Stimulated activated CD4-positive, alpha-beta T cell treated with anti-CD3 and anti-CD28 coated beads, Interleukin-1b, Interleukin-23, amount 100 ng/mL, for 24 hours (primary cell): ENCODE results near the gene RPL18A.
"Not testable (repeated sequence)": the region's sequence is repeated elsewhere in the genome, so short reads cannot be mapped to it uniquely, and the experiment has no call there.

Experiments
- DNase-seq, 4 experiments: peaks; one replicate each; pipeline ENCODE4 v3.0.0-alpha.2; 2020; ENCODE audit warnings: low read depth in 4 of 4, low spot score in 1 of 4

The RPL18A gene

GRCh38 chr19:17866312-17866963 is 6.7 kb downstream of the RPL18A start:
- no peak for DNase-seq

DNA sequence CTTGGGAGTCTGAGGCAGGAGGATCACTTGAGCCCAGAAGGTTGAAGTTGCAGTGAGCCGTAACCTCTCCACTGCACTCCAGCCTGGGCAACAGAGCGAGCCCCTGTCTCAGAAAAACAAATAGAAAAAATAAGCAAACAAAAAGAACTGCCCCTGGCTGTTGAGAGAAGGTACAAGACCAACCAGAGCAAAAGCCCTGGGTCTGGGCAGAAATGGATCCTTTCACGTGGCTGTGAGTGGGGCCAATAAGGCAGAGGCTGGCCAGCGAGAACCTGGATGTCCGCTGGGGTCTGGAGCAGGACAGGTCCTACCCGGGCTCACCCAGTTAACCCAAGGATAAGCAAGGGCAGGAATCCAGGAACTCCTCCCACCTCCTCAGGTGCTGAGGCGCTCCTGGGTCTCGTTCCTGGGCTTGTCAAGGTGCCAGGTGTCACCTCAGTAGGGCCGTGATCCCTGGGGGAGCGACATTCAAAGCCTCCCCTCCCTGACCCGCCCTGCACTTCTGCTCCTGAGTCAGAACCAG is 7.3 kb downstream of the RPL18A start:
- DNase-seq: no peak

- DNase-seq: no peak
These were observed 9.0 kb downstream of the RPL18A start for GRCh38 chr19:17868669-17869068.

- no peak for DNase-seq
These were observed 9.5 kb downstream of the RPL18A start for GRCh38 chr19:17869114-17869608.

DNA sequence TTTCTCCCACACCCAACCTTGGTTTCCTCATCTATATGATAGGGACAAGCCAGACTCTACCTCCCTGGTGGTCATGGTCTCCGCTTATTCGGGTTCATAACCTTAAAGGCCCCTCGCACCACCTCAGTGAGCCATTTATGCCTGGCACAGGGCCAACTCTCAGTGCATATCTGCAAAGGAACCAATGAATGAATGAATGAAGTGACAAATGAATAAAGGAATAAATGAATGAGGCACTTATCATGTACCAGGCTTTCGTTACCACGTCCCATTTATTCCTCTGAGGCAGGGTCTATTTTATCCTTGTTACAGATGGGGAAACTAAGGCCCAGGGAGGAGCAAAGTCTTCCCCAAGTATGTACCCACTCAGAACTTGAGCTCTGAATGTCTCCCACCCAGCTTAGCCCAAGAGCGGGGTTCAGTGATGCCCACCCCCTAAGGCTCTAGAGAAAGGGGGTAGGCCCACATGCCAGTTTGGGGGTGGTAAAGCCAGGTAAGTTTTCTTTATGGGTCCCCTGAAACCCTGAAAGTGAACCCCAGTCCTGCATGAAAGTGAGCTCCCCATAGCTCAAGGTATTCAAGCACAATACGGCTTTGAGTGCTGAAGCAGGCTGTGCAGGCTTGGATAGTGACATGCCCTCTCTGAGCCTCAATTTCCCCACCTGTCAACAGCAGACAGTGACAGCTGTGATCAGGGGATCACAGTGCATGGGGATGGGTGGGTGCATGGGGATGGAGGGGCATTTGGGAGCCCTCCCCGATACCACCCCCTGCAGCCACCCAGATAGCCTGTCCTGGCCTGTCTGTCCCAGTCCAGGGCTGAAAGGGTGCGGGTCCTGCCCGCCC is 11.5 kb downstream of the RPL18A start:
- DNase-seq: no peak

GRCh38 chr19:17871878-17872250 is 12.2 kb downstream of the RPL18A start, which contains the start of gene SLC5A5:
TSS of gene SLC5A5 (plus strand) at chr19:17871945. CDS start at chr19:17872320, 375 bp downstream.
- no peak for DNase-seq

DNA sequence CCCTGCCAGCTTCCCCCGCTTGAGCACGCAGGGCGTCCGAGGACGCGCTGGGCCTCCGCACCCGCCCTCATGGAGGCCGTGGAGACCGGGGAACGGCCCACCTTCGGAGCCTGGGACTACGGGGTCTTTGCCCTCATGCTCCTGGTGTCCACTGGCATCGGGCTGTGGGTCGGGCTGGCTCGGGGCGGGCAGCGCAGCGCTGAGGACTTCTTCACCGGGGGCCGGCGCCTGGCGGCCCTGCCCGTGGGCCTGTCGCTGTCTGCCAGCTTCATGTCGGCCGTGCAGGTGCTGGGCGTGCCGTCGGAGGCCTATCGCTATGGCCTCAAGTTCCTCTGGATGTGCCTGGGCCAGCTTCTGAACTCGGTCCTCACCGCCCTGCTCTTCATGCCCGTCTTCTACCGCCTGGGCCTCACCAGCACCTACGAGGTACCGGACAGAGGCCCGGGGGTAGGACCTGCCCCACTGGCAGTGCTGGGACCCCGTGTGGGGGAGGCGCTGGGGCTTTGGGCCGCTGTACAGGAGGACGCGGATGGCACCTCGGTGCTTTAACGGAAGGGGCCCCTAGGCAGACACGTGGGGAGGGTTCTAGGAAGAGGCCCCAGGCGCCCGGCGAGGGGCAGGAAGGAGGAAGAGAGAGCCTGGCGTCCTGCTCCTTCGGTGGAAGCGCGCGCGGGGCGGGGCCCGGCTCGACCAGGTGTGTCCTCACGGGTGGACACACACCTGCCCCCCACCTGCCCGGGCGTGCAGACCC is 12.7 kb downstream of the RPL18A start:
- DNase-seq: no peak

GRCh38 chr19:17873786-17874757 is 14.4 kb downstream of the RPL18A start:
- DNase-seq: peak in 1 of 4 experiments; percentile 70

DNA sequence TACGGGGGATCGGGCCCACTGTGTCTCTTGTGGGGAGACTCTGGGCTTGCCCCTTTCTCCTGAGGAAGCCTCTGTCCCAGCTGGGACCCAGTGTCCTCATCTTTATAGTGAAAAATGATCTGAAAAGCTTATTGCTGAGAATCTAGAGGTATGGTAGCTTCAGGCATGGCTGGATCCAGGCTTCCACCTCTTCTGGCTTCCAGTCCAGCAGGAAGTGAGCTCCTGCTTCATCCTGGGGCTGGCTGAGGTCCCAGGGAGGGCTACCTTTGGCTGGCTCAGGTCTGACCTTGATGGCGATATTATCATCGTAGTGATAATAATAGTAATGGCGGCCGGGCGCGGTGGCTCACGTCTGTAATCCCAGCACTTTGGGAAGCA is 15.0 kb downstream of the RPL18A start:
- DNase-seq: no peak

GRCh38 chr19:17877696-17878095 is 18.0 kb downstream of the RPL18A start:
- no peak for DNase-seq

DNA sequence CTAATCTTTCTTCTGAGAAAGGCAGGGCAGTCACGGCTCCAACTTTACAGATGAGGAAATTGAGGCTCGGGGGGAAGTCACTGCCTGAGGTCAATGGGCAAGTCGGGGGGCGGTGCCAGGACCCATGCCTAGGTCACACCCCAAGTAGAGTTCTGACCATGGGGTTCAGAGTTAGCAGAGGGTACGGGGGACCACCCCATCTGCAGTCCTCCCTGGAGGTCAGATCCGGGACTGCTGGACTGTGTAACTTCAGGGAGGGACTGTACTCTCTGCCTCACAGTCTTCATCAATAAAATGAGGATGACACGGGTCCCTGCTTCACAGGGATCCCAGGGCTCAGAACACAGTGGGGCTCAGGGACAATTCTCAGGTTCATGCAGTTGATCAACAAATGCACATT is 19.8 kb downstream of the RPL18A start:
- no peak for DNase-seq

DNA sequence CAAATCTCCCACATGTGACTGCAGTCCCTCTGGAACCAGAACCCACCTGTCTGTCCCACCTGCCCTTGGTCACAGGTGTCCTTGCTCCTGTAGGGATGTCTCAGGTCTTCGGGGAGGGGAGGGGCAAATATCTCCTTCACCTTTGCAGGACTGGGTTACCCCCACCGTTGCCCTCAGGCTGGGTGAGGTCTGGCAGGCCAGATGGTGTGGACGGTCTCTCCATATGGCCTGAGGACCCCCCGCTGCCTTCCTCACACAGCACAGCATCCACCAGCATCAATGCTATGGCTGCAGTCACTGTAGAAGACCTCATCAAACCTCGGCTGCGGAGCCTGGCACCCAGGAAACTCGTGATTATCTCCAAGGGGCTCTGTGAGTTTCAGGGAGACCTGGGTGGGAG is 22.0 kb downstream of the RPL18A start:
- no peak for DNase-seq

- DNase-seq: no peak
These were observed 24.1 kb downstream of the RPL18A start for GRCh38 chr19:17883627-17884410.

- DNase-seq: no peak
These were observed 26.8 kb downstream of the RPL18A start for GRCh38 chr19:17886515-17886914.

DNA sequence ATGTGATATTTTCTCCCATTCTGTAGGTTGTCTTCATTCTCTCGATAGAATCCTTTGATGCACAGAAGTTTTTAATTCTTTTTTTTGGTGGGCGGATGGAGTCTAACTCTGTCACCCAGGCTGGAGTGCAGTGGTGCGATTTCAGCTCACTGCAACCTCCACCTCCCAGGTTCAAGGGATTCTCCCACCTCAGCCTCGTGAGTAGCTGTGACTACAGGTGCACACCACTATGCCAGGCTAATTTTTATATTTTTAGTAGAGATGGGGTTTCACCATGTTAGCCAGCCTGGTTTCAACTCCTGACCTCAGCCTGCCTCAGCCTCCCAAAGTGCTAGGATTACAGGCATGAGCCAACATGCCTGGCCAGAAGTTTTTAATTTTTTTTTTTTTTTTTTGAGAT is 27.5 kb downstream of the RPL18A start:
- DNase-seq: not testable (repeated sequence)

- DNase-seq: no peak
These were observed 28.6 kb downstream of the RPL18A start for GRCh38 chr19:17888260-17888659.

GRCh38 chr19:17889609-17890214 is 30.0 kb downstream of the RPL18A start:
- DNase-seq: no peak

- no peak for DNase-seq
These were observed 34.1 kb downstream of the RPL18A start for GRCh38 chr19:17893766-17894165.

- no peak for DNase-seq
These were observed 43.0 kb downstream of the RPL18A start for GRCh38 chr19:17902701-17903100.
